Mucosa of gallbladder (tissue), 1 donor: ENCODE data around the gene UFD1. TPM values are rescaled to one million over a fixed set of nuclear protein-coding genes. Genes with fewer than 3 reads are reported as not detected.

Experiments
- DNase-seq: peaks from one replicate; pipeline ENCODE4 v3.0.0-alpha.2; 2020; ENCODE audit warnings: low spot score
- total RNA-seq: library from RNA; stranded (reverse); gene quantifications from one replicate; pipeline ENCODE4 v1.2.1, GENCODE V29; 2021
- donor health status: DM: no; HTN: no; CAD: no.

The UFD1 gene
- total RNA-seq, 1 donor from 2014 or later, result 50.4 TPM

DNA sequence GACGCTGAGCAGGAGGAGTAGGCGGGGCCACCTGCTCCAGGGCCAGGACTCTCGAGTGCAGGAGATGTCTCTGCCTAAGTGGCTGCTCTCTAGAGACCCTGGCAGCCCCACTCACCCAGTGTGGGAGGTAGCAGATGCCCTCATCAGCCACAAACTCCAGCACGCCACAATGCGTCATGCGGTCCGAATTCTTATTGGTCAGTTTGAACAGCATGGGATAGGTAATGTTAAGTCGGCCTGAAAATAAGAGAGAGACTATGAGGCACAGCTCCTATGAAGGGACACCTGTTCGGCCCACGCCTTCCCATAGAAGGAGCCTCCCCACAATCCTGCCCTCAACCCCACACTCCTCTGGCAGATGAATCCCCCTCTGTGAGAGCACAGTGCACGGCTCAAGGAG lies 7.4 kb downstream of the UFD1 start:
- DNase-seq, result no peak

DNA sequence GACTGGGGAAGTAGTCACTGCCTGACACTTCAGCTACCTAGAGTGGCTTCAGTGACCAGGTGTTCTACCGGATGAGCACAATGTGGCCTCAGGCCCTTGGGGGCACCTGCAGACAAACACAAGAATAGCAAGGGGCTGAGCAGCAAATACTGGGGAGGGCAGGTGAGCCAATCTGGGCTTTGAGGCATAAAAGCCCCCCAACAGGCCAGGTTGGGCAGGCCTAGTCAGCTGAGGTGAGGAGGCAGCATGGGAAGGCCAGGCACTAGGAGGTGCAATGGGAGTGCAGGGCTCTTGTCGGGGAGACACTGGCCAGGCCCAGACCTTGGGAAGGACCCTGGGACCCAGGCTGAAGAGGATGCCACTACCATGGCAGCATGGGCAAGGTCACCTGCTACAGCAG lies 9.0 kb downstream of the UFD1 start:
- no peak for DNase-seq

DNA sequence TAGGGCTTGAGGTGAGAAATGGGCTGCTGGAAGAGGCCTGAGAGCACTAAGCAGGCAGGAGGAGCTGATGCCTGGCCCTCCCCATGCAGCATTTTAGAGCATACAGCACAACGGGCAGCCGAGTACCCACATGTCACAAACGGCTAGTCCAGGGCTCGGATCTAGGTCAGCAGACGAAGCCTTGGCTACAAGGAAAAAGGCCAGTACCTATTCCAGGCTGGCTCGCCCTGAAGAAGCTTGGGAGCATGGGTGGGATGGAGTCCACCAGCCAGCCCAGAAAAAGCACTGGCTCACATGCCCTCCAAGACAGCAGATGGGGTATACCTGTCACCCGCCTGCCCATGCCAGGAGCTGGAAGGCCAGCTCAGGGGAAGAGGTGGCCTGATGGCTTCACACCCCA lies 9.6 kb downstream of the UFD1 start:
- DNase-seq, result no peak

- no peak for DNase-seq
Measured at GRCh38 chr22:19467912-19468311, 11.1 kb downstream of the UFD1 start.

- no peak for DNase-seq
Measured at GRCh38 chr22:19466848-19467752, 11.9 kb downstream of the UFD1 start.

DNA sequence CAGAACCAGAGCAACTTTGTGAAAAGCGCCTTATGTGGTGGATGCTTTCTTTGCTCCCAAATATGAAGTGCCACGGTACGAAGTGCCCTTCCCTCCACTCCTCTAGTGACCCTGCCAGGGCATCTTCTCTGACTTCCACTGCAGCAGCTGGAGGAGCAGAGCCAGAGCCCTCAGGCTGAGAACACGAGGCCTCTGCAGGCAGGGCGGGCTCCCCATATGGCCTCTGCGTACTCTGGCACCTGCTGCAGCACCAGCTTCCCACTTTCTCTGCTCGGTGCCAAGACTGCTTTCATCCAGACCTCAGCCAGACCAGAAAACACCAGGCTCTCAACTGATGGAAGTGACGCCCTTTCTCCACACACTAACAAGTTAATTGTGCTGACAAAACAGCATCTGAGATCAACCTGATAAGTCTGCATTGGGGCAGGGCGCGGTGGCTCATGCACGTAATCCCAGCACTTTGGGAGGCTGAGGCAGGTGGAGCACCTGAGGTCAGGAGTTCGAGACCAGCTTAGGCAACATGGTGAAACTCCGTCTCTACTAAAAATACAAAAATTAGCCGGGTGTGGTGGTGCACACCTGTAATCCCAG lies 12.8 kb downstream of the UFD1 start:
- no peak for DNase-seq

- no peak for DNase-seq
Measured at GRCh38 chr22:19464975-19465374, 14.0 kb downstream of the UFD1 start.

- DNase-seq, result no peak
Measured at GRCh38 chr22:19464546-19464945, 14.4 kb downstream of the UFD1 start.

GRCh38 chr22:19463491-19464469 lies 15.2 kb downstream of the UFD1 start:
- DNase-seq, result no peak

- no peak for DNase-seq
Measured at GRCh38 chr22:19463008-19463407, 16.0 kb downstream of the UFD1 start.

DNA sequence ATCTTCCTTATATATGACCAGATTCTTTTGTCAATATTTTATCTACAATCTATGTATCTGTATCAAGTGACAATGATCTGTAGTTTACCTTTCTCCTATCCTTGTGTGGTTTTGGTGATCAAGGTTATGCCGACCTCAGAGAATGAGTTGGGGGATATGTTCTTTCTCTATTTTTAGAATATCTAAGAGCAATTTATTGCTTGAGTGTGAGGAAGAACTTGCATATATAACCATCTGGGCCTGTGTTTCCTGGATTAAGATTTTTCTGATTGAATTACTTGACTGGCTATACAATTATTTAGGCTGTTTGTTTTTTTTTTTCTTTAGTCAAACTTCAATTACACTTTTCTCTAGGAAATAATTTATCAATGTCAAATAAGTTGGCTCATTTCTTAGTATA lies 17.5 kb downstream of the UFD1 start:
- no peak for DNase-seq

DNA sequence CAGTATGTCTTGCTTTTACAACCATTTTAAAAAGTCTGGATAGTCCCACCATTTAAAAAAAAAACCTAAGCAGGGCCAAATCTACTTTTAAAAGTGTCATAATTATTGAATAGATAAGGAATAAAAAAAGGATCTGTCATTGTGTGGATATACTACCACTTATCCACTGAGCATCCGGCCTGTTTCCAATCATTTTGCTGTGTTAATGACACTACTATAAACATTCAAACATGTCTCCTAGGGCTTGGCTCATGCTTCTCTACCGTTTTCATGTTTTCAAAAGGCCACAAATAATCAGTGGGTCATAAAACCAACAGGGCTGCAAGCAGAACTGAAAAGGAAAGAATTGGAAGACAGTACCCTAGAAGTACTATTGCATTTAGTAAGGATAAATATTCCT lies 19.0 kb downstream of the UFD1 start:
- DNase-seq, result no peak

- DNase-seq, result no peak
Measured at GRCh38 chr22:19457828-19458428, 21.1 kb downstream of the UFD1 start.

DNA sequence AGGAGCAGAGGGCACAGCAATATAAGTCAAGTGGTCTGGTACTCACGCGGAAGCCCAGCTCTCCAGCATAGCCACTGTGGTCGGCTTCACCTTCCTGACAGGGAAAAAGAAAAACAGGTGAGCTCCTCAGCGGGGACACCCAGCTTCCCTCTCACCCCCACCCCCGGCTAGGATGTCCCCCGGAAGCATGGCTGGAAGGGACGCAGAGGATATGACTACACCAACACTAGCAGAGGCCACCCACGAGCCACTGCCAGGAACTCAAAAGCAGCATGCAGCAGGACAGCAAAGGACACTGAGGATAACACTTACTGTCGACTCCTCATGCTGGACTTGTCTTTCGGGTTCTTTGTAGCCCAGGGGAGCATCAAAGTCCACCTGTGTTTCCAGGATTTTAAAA lies 22.5 kb downstream of the UFD1 start:
- DNase-seq, result no peak

- DNase-seq, result no peak
Measured at GRCh38 chr22:19455585-19456370, 23.2 kb downstream of the UFD1 start.

GRCh38 chr22:19455033-19455432 lies 24.0 kb downstream of the UFD1 start:
- DNase-seq, result no peak

GRCh38 chr22:19454156-19454555 lies 24.8 kb downstream of the UFD1 start:
- DNase-seq, result no peak

GRCh38 chr22:19453718-19454117 lies 25.3 kb downstream of the UFD1 start:
- no peak for DNase-seq

DNA sequence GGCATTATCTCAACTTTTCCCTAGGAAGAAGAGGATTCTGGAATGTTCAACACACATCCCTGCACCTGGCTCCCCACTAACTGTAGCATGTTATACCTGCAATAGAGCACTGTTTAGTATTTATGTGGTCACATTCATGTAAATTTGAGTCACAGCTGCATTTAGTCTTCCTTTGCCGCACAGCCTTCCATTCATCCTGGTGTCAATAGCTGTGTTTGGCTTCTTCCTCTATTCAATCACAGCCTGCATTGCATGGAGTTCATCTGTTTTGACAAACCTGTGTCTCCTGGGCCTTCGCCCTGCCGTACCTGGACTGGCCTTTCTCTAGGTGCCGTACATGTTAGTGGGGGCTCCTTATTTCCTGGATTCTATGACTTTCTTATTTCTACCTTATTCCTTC lies 27.4 kb downstream of the UFD1 start:
- no peak for DNase-seq

- no peak for DNase-seq
Measured at GRCh38 chr22:19450363-19451175, 28.4 kb downstream of the UFD1 start.
